Endothelial cell of umbilical vein (primary cell): ENCODE results near the gene SLC14A1. TPM values are rescaled to one million over a fixed set of nuclear protein-coding genes. Genes with fewer than 3 reads are reported as not detected.

Source experiments
- BruUV-seq: library from RNA; stranded (reverse); fragments of 400-500 nt; replicated peaks from 2 replicates; lab custom pipeline; 2021; lab: Mats Ljungman, UMichigan
- CTCF ChIA-PET: fragments of 300-600, 350-600 bp; sonication (Branson Sonifier 250); formaldehyde crosslinking; loops from one replicate; lab custom pipeline; 2021; ENCODE audit warnings: antibody characterized with exemption, inconsistent platforms; lab: Charles Lee
- POLR2A ChIA-PET: fragments of 300-600, 350-600 bp; sonication (Branson Sonifier 250); formaldehyde crosslinking; loops from one replicate; lab custom pipeline; 2021; ENCODE audit warnings: antibody characterized with exemption, inconsistent platforms; lab: Charles Lee
- DNase-seq: peaks from one replicate; pipeline ENCODE4 v3.0.0-alpha.2; 2011; ENCODE audit warnings: low read depth, low spot score
- FAIRE-seq: peaks from 2 replicates; lab custom pipeline; 2011; peaks lifted over from hg19 to GRCh38; lab: Jason Lieb, UNC
- H2AFZ ChIP-seq: 2 replicates; pipeline ENCODE4 v1.6.0; 2012; ENCODE audit warnings: low read depth, low read length, control low read depth, inconsistent platforms
- H3K27ac ChIP-seq: 2 replicates; pipeline ENCODE4 v1.5.1; 2011; ENCODE audit warnings: low read depth, mild to moderate bottlenecking, control low read depth, low read length, moderate library complexity; ENCODE audit not compliant: insufficient read depth
- H3K27me3 ChIP-seq, 2 experiments: 2 replicates each; pipeline versions ENCODE4 v1.6.0 to v1.6.1; 2011; ENCODE audit warnings: low read length in 2 of 2, mixed read lengths in 1 of 2; ENCODE audit not compliant: control insufficient read depth in 2 of 2, insufficient read depth in 2 of 2
- H3K36me3 ChIP-seq, 2 experiments: 2 replicates in 1 of 2; 3 replicates in 1 of 2; pipeline ENCODE4 v1.5.1; 2011; ENCODE audit warnings: low read length in 2 of 2, mild to moderate bottlenecking in 1 of 2, moderate library complexity in 1 of 2; ENCODE audit not compliant: control insufficient read depth in 2 of 2, insufficient read depth in 2 of 2; ENCODE audit errors: extremely low read depth in 1 of 2
- H3K4me1 ChIP-seq: 3 replicates; pipeline ENCODE4 v1.5.1; 2011; ENCODE audit warnings: mild to moderate bottlenecking, low read length; ENCODE audit not compliant: control insufficient read depth, insufficient read depth; ENCODE audit errors: extremely low read depth
- H3K4me2 ChIP-seq: 2 replicates; pipeline ENCODE4 v1.6.1; 2011; ENCODE audit warnings: low read length, control low read depth, mixed read lengths; ENCODE audit not compliant: insufficient read depth
- H3K4me3 ChIP-seq, 3 experiments: fragments of 200-600 bp in 1 of 3; sonication (generic), shearing (Covaris generic) in 1 of 3; replicated peaks in 1 of 3; 2 replicates each; pipeline ENCODE4 v1.5.1; 2011 to 2016; ENCODE audit warnings: control low read depth in 3 of 3, low read length in 3 of 3, mild to moderate bottlenecking in 2 of 3, inconsistent platforms in 1 of 3, low read depth in 1 of 3, moderate library complexity in 1 of 3; ENCODE audit not compliant: insufficient read depth in 1 of 3
- H3K79me2 ChIP-seq: 2 replicates; pipeline ENCODE4 v1.6.0; 2012; ENCODE audit warnings: low read length, inconsistent platforms; ENCODE audit not compliant: control insufficient read depth, insufficient read depth
- H3K9ac ChIP-seq: replicated peaks from 2 replicates; pipeline ENCODE3; 2011; ENCODE audit warnings: low read length, control low read depth; ENCODE audit not compliant: insufficient read depth; ENCODE audit errors: extremely low read depth
- H3K9me1 ChIP-seq: replicated peaks from 3 replicates; pipeline ENCODE4 v1.6.0; 2011; ENCODE audit warnings: mild to moderate bottlenecking, low read length; ENCODE audit not compliant: control insufficient read depth, insufficient read depth; ENCODE audit errors: extremely low read depth
- H3K9me3 ChIP-seq: replicated peaks from 2 replicates; pipeline ENCODE4 v1.5.1; 2012; ENCODE audit warnings: low read length, inconsistent platforms; ENCODE audit not compliant: control insufficient read depth, insufficient read depth
- H4K20me1 ChIP-seq: replicated peaks from 2 replicates; pipeline ENCODE3; 2011; ENCODE audit warnings: mild to moderate bottlenecking, low read length; ENCODE audit not compliant: control insufficient read depth, insufficient read depth; ENCODE audit errors: extremely low read depth
- EZH2 ChIP-seq: IDR thresholded peaks from 2 replicates; pipeline ENCODE4 v1.6.1; 2012; ENCODE audit warnings: borderline replicate concordance, low read depth, mild to moderate bottlenecking, moderate library complexity, low read length, inconsistent platforms; ENCODE audit not compliant: severe bottlenecking
- FOS ChIP-seq: IDR thresholded peaks from 2 replicates; pipeline ENCODE4 v1.6.1; 2011; ENCODE audit warnings: mild to moderate bottlenecking, low read length, moderate library complexity, borderline replicate concordance; ENCODE audit not compliant: insufficient read depth
- JUN ChIP-seq: IDR thresholded peaks from 2 replicates; pipeline ENCODE4 v1.6.1; 2011; ENCODE audit warnings: borderline replicate concordance, low read depth; ENCODE audit not compliant: insufficient read length, insufficient read depth
- MYC ChIP-seq: IDR thresholded peaks from one replicate; pipeline ENCODE4 v1.6.1; 2011; ENCODE audit warnings: mild to moderate bottlenecking, low read depth, low read length
- POLR2A ChIP-seq: IDR thresholded peaks from 2 replicates; pipeline ENCODE4 v1.6.1; 2012; ENCODE audit warnings: low read depth, mild to moderate bottlenecking, control low read depth, low read length
- dilution Hi-C: fragments of 300-500 bp; cut with MboI; formaldehyde crosslinking; loops from one replicate; pipeline ENCODE4 v1.15.0; 2019; ENCODE audit warnings: low sequenced_read_pairs; ENCODE audit not compliant: extremely low pct_ligation_motif_present
- intact Hi-C: fragments of 100-400 bp; cut with micrococcal nuclease; formaldehyde crosslinking; loops from one replicate; pipeline ENCODE4 v1.10.0; 2022
- polyA plus RNA-seq, 4 experiments: library from polyadenylated mRNA; depleted of rRNA in 3 of 4; stranded (reverse) in 3 of 4; unstranded in 1 of 4; fragments of >200 nt; gene quantifications; 2 replicates each; pipeline versions ENCODE4 v1.2.1 to v1.2.3, GENCODE V29; 2011 to 2012; ENCODE audit warnings: missing spikeins in 1 of 4
- total RNA-seq: library from RNA; stranded (reverse); gene quantifications from 2 replicates; pipeline ENCODE4 v1.2.3, GENCODE V29; 2021
- TF ChIP-seq, protein P1 (sequence below): IDR thresholded peaks from 2 replicates; pipeline ENCODE4 v1.6.1; 2011; ENCODE audit not compliant: insufficient read depth, insufficient read length

The SLC14A1 gene
- total and polyA plus RNA-seq, 2 donors (not counting 3 experiments of a cell fraction or from before 2014, with no cell fraction given) = not detected

DNA sequence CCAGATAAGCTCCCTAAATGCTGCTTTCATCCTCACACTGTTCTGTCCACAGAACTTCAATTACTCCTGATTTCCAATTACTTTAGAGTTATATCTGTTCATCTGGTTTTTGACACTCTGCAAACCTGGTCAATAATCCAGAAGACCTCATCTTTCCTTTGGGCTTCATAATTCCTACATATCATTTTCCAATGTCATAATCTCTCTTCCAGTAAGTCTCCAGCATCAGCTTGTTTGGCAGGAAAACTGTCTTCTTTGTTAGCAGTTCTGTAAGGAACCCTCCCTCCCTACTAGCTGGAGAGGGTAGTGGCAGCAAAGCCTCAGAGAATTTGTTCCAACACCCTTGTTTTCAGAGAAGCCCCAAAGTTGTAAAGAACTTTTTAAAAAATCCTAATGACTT is 11.9 kb upstream of the SLC14A1 start:
- ChIA-PET CTCF (interaction anchor here (1.4 to 2.1 kb wide), 2 partner anchors 10 to 128 kb away, joined by 3 to 11 read pairs; no protein-coding TSS in a partner anchor), POLR2A (no interaction called here)
- H3K27ac ChIP-seq = no peak overlapping the region
- H3K4me2 ChIP-seq = no peak overlapping the region
- H3K9me3 ChIP-seq = peaks cover 2% of the 10 kb centered on the region
- BruUV-seq = no TSS peak
- dilution Hi-C loops (no loop called here), intact Hi-C loops (no loop called here)
- TF ChIP-seq, protein P1, sequence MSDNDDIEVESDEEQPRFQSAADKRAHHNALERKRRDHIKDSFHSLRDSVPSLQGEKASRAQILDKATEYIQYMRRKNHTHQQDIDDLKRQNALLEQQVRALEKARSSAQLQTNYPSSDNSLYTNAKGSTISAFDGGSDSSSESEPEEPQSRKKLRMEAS = no peak
- TF ChIP-seq MYC = no peak
- TF ChIP-seq POLR2A = no peak
- no peak for TF ChIP-seq FOS
- H3K4me3 ChIP-seq = no peak overlapping the region
- no peaks in the 10 kb centered on the region for H3K4me1 ChIP-seq
- H2AFZ ChIP-seq = no peak overlapping the region
- FAIRE-seq = no peak
- no peaks in the 10 kb centered on the region for H3K79me2 ChIP-seq
- H3K9ac ChIP-seq = no peak overlapping the region
- no peak for DNase-seq
- no peaks in the 10 kb centered on the region for H3K36me3 ChIP-seq
- H4K20me1 ChIP-seq = no peaks in the 10 kb centered on the region
- peaks cover 6 to 10% of the 10 kb centered on the region in 2 experiments for H3K27me3 ChIP-seq
- no peaks in the 10 kb centered on the region for H3K9me1 ChIP-seq

DNA sequence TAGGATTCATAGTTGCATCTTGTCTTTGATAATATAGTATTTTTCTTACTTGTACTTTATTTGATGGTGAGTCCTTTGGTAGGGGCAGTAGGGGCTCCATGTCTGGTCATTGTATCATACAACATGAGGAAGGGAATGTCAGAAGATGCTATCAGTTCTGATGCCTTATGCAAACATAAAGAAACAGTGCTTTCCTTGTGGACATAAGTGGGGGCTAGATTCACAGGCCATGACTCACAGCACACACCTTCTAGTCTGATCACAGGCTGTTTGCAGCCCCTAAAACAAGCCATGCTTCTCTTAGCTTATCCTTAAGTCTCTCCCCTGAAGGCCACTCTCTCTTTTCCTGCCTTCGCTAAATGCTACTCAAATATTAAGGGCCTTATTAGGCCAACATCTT is 10.7 kb upstream of the SLC14A1 start:
- ChIA-PET CTCF (no interaction called here), POLR2A (no interaction called here)
- Histone ChIP-seq H3K9me3 (peaks cover 2% of the 10 kb centered on the region), H3K36me3 (no peaks in the 10 kb centered on the region), H3K27me3 (peaks cover 12 to 16% of the 10 kb centered on the region in 2 experiments), H3K27ac (no peak overlapping the region), H3K4me2 (no peak overlapping the region), H3K4me1 (no peaks in the 10 kb centered on the region), H2AFZ (no peak overlapping the region), H3K9me1 (no peaks in the 10 kb centered on the region), H4K20me1 (no peaks in the 10 kb centered on the region), H3K79me2 (no peaks in the 10 kb centered on the region), H3K4me3 (no peak overlapping the region), H3K9ac (no peak overlapping the region)
- no peak for DNase-seq
- FAIRE-seq = no peak
- intact Hi-C loops = no loop called here
- dilution Hi-C loops = no loop called here
- BruUV-seq = no TSS peak
- no peak for TF ChIP-seq POLR2A
- TF ChIP-seq FOS = no peak
- no peak for TF ChIP-seq EZH2
- TF ChIP-seq JUN = no peak
